Measurements from ENCODE around the gene UBE2V1. TPM values are rescaled to one million over a fixed set of nuclear protein-coding genes. Genes with fewer than 3 reads are reported as not detected.
A peak's percentile ranks its signal among the peaks of the same experiment; 100 is the strongest.

Gene UBE2V1
- total RNA-seq, 3 donors from 2014 or later, result 63.8 to 81.6 (median 79.9) TPM

- H3K27me3 ChIP-seq, result no peaks in the 10 kb centered on the region
- H3K4me1 ChIP-seq, result no peaks in the 10 kb centered on the region
- intact Hi-C loops (cut with DNase I; ENCODE audit: low total_unique reads), result loop anchor here (1.0 kb wide), 1 partner anchor 90 kb away; no protein-coding TSS in a partner anchor
- no peak overlapping the region for H3K27ac ChIP-seq
- DNase-seq (ENCODE audit: low spot score in 2 of 2), result peak; percentile 79 to 89
- H3K36me3 ChIP-seq, result no peaks in the 10 kb centered on the region
- H3K4me3 ChIP-seq, result peak overlapping the region in 2 of 3 donors; percentile 39 to 47
- H3K9me3 ChIP-seq, result no peaks in the 10 kb centered on the region
- TF ChIP-seq POLR2A (IDR thresholded peaks at IDR 0.05) (no peak), CTCF (IDR thresholded peaks at IDR 0.05) (peak; percentile 99 to 100 (median 99)), POLR2AphosphoS5 (IDR thresholded peaks at IDR 0.05) (peak; percentile 55 to 75 (median 66))
These were observed 41.7 kb downstream of the UBE2V1 start for GRCh38 chr20:50071039-50071888.

GRCh38 chr20:50070361-50070760 is 42.6 kb downstream of the UBE2V1 start:
- Histone ChIP-seq H3K36me3 (no peaks in the 10 kb centered on the region), H3K27me3 (no peaks in the 10 kb centered on the region), H3K4me1 (no peaks in the 10 kb centered on the region), H3K9me3 (no peaks in the 10 kb centered on the region), H3K4me3 (no peak overlapping the region), H3K27ac (no peak overlapping the region)
- intact Hi-C loops (cut with DNase I; ENCODE audit: low total_unique reads), result no loop called here
- no peak for DNase-seq (ENCODE audit: low spot score in 2 of 2)
- TF ChIP-seq POLR2A (IDR thresholded peaks at IDR 0.05), result no peak
- no peak for TF ChIP-seq POLR2AphosphoS5 (IDR thresholded peaks at IDR 0.05)

GRCh38 chr20:50068041-50068651 is 44.8 kb downstream of the UBE2V1 start:
- Histone ChIP-seq H3K27ac (no peak overlapping the region), H3K4me3 (no peak overlapping the region), H3K9me3 (no peaks in the 10 kb centered on the region), H3K36me3 (no peaks in the 10 kb centered on the region), H3K27me3 (no peaks in the 10 kb centered on the region), H3K4me1 (no peaks in the 10 kb centered on the region)
- no peak for TF ChIP-seq POLR2AphosphoS5 (IDR thresholded peaks at IDR 0.05)
- TF ChIP-seq CTCF (IDR thresholded peaks at IDR 0.05), result no peak
- no peak for TF ChIP-seq POLR2A (IDR thresholded peaks at IDR 0.05)
- DNase-seq (ENCODE audit: low spot score in 2 of 2), result no peak
- intact Hi-C loops (cut with DNase I; ENCODE audit: low total_unique reads), result no loop called here

- no peak for DNase-seq (ENCODE audit: low spot score in 2 of 2)
- Histone ChIP-seq H3K4me1 (no peaks in the 10 kb centered on the region), H3K27ac (no peak overlapping the region), H3K4me3 (no peak overlapping the region), H3K27me3 (no peaks in the 10 kb centered on the region), H3K9me3 (no peaks in the 10 kb centered on the region), H3K36me3 (no peaks in the 10 kb centered on the region)
- TF ChIP-seq POLR2A (IDR thresholded peaks at IDR 0.05) (no peak), CTCF (IDR thresholded peaks at IDR 0.05) (no peak), POLR2AphosphoS5 (IDR thresholded peaks at IDR 0.05) (no peak)
- intact Hi-C loops (cut with DNase I; ENCODE audit: low total_unique reads), result no loop called here
These were observed 45.5 kb downstream of the UBE2V1 start for GRCh38 chr20:50067461-50067860.

- no peak for DNase-seq (ENCODE audit: low spot score in 2 of 2)
- intact Hi-C loops (cut with DNase I; ENCODE audit: low total_unique reads), result no loop called here
- H3K9me3 ChIP-seq, result no peaks in the 10 kb centered on the region
- no peak overlapping the region for H3K4me3 ChIP-seq
- no peaks in the 10 kb centered on the region for H3K36me3 ChIP-seq
- H3K4me1 ChIP-seq, result no peaks in the 10 kb centered on the region
- H3K27ac ChIP-seq, result no peak overlapping the region
- no peak for TF ChIP-seq POLR2AphosphoS5 (IDR thresholded peaks at IDR 0.05)
- no peak for TF ChIP-seq POLR2A (IDR thresholded peaks at IDR 0.05)
- no peak for TF ChIP-seq CTCF (IDR thresholded peaks at IDR 0.05)
- no peaks in the 10 kb centered on the region for H3K27me3 ChIP-seq
These were observed 45.9 kb downstream of the UBE2V1 start for GRCh38 chr20:50067018-50067417.
